WTC11 (cell line): ENCODE results near the gene TIMM17B. TPM values are rescaled to one million over a fixed set of nuclear protein-coding genes. Genes with fewer than 3 reads are reported as not detected.
"Not testable (repeated sequence)": the region's sequence is repeated elsewhere in the genome, so short reads cannot be mapped to it uniquely, and the experiment has no call there.

Experiments
- ATAC-seq: fragments of 200-7000 bp; cut with Tn5 transposase; 2 replicates; pipeline ENCODE4 v1.10.0; 2021; ENCODE audit warnings: mild to moderate bottlenecking, moderate library complexity
- CTCF ChIA-PET: fragments of 300-600 bp; sonication (Branson Sonifier 250); formaldehyde crosslinking; loops from one replicate; lab custom pipeline; 2021; ENCODE audit warnings: antibody characterized with exemption; lab: Charles Lee
- POLR2A ChIA-PET: fragments of 350-600 bp; sonication (Branson Sonifier 250); formaldehyde crosslinking; loops from one replicate; lab custom pipeline; 2021; ENCODE audit warnings: antibody characterized with exemption; lab: Charles Lee
- DNase-seq: peaks from one replicate; pipeline ENCODE4 v3.0.0; 2021; ENCODE audit warnings: low spot score
- H3K27ac Mint-ChIP-seq: 2 replicates; pipeline ENCODE4 v1.8.0; 2021; ENCODE audit warnings: mixed read lengths
- H3K27me3 Mint-ChIP-seq: 2 replicates; pipeline ENCODE4 v1.8.0; 2021; ENCODE audit warnings: low read depth, mild to moderate bottlenecking, moderate library complexity, mixed read lengths
- H3K36me3 Mint-ChIP-seq: 2 replicates; pipeline ENCODE4 v1.8.0; 2021; ENCODE audit warnings: mixed read lengths
- H3K4me1 Mint-ChIP-seq: 2 replicates; pipeline ENCODE4 v1.8.0; 2022; ENCODE audit warnings: mixed read lengths
- H3K4me3 Mint-ChIP-seq: 2 replicates; pipeline ENCODE4 v1.8.0; 2021; ENCODE audit warnings: mild to moderate bottlenecking, moderate library complexity, mixed read lengths
- H3K9me3 Mint-ChIP-seq: 2 replicates; pipeline ENCODE4 v1.8.0; 2021; ENCODE audit warnings: mixed read lengths
- ATF1 ChIP-seq: sonication (generic); formaldehyde crosslinking; IDR thresholded peaks from 2 replicates; pipeline ENCODE4 v1.8.1; 2023; ENCODE audit warnings: mild to moderate bottlenecking, moderate library complexity, missing genetic modification reagents
- GRHL2 ChIP-seq: fragments of 250-450 bp; sonication (Bioruptor Pico); IDR thresholded peaks from 2 replicates; pipeline ENCODE4 v1.8.0; 2022; ENCODE audit warnings: mild to moderate bottlenecking, moderate library complexity; ENCODE audit not compliant: insufficient replicate concordance, severe bottlenecking
- IRF1 ChIP-seq: sonication (generic); formaldehyde crosslinking; IDR thresholded peaks from 2 replicates; pipeline ENCODE4 v1.8.0; 2023; ENCODE audit warnings: missing genetic modification reagents
- IRF2 ChIP-seq: sonication (generic); formaldehyde crosslinking; IDR thresholded peaks from 2 replicates; pipeline ENCODE4 v1.8.0; 2022; ENCODE audit warnings: low read depth, missing genetic modification reagents, borderline replicate concordance
- MLX ChIP-seq: sonication (generic); formaldehyde crosslinking; IDR thresholded peaks from 2 replicates; pipeline ENCODE4 v1.8.1; 2023; ENCODE audit warnings: mild to moderate bottlenecking, missing genetic modification reagents, moderate library complexity
- NR3C1 ChIP-seq: sonication (generic); formaldehyde crosslinking; conservative IDR thresholded peaks from 2 replicates; pipeline ENCODE4 v1.8.1; 2023; ENCODE audit warnings: low read depth, mild to moderate bottlenecking, missing genetic modification reagents
- RORB ChIP-seq: fragments of 250-450 bp; sonication (Bioruptor Pico); IDR thresholded peaks from 2 replicates; pipeline ENCODE4 v1.9.0; 2021; ENCODE audit warnings: mild to moderate bottlenecking
- SMAD3 ChIP-seq: sonication (generic); formaldehyde crosslinking; IDR thresholded peaks from 2 replicates; pipeline ENCODE4 v1.8.0; 2022; ENCODE audit warnings: missing genetic modification reagents, mild to moderate bottlenecking, borderline replicate concordance
- TCF7 ChIP-seq: sonication (generic); formaldehyde crosslinking; IDR thresholded peaks from 2 replicates; pipeline ENCODE4 v1.8.0; 2022; ENCODE audit warnings: mild to moderate bottlenecking, low read depth, missing genetic modification reagents, moderate library complexity
- ZNF121 ChIP-seq: sonication (generic); formaldehyde crosslinking; IDR thresholded peaks from 2 replicates; pipeline ENCODE4 v1.8.0; 2023; ENCODE audit warnings: missing genetic modification reagents
- ZNF232 ChIP-seq: sonication (generic); formaldehyde crosslinking; IDR thresholded peaks from 2 replicates; pipeline ENCODE4 v1.8.0; 2022; ENCODE audit warnings: mild to moderate bottlenecking, missing genetic modification reagents
- ZNF396 ChIP-seq: fragments of 250-450 bp; sonication (Bioruptor Pico); IDR thresholded peaks from 2 replicates; pipeline ENCODE4 v1.8.0; 2021; ENCODE audit warnings: mild to moderate bottlenecking, moderate library complexity, borderline replicate concordance
- total RNA-seq: library from RNA; stranded (reverse); gene quantifications from 3 replicates; pipeline ENCODE4 v1.2.3, GENCODE V29; 2021
- TF ChIP-seq, protein P1 (sequence below): fragments of 250-450 bp; sonication (Bioruptor Pico); IDR thresholded peaks from 2 replicates; pipeline ENCODE4 v1.8.0; 2021; ENCODE audit warnings: mild to moderate bottlenecking
- TF ChIP-seq, protein P2 (sequence below): sonication (generic); formaldehyde crosslinking; IDR thresholded peaks from 2 replicates; pipeline ENCODE4 v1.8.1; 2023; ENCODE audit warnings: mild to moderate bottlenecking, missing genetic modification reagents
- TF ChIP-seq, protein P3 (sequence below): sonication (generic); formaldehyde crosslinking; IDR thresholded peaks from 2 replicates; pipeline ENCODE4 v1.8.0; 2022; ENCODE audit warnings: missing genetic modification reagents
- TF ChIP-seq, protein P4 (sequence below): sonication (generic); formaldehyde crosslinking; IDR thresholded peaks from 2 replicates; pipeline ENCODE4 v1.8.1; 2022; ENCODE audit warnings: mild to moderate bottlenecking, moderate library complexity, missing genetic modification reagents

TIMM17B gene
- total RNA-seq, 1 experiment from 2014 or later = 99.6 TPM

DNA sequence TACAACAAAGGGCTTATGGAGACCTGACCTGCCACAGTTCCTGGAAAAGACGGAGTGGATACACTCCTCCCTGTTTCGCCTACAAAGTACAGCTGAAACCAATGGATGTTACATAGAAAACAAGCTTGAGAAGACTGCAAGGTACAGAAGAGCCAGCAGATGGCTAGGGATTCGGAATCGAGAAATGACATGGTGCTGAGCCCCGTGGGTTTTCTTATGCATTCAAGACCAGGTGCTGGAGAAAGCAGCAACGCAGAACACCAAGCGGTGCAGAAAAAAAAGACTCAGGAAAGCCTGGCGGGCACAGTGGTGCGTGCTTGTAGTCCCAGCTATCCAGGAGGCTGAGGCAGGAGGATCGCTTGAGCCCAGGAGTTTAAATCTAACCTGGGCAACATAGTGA is 13.8 kb downstream of the TIMM17B start:
- POLR2A ChIA-PET = no interaction called here
- Mint-ChIP-seq H3K36me3 (no peaks in the 10 kb centered on the region), H3K4me3 (no peak overlapping the region), H3K9me3 (no peaks in the 10 kb centered on the region), H3K4me1 (no peaks in the 10 kb centered on the region), H3K27ac (no peak overlapping the region), H3K27me3 (no peaks in the 10 kb centered on the region; the same call in 1 of the 2 replicates)
- DNase-seq = no peak
- CTCF ChIA-PET = no interaction called here
- no peak for ATAC-seq
- TF ChIP-seq, protein P1, sequence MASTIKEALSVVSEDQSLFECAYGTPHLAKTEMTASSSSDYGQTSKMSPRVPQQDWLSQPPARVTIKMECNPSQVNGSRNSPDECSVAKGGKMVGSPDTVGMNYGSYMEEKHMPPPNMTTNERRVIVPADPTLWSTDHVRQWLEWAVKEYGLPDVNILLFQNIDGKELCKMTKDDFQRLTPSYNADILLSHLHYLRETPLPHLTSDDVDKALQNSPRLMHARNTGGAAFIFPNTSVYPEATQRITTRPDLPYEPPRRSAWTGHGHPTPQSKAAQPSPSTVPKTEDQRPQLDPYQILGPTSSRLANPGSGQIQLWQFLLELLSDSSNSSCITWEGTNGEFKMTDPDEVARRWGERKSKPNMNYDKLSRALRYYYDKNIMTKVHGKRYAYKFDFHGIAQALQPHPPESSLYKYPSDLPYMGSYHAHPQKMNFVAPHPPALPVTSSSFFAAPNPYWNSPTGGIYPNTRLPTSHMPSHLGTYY (CRISPR knock-in tag) = no peak
- TF ChIP-seq, protein P2, sequence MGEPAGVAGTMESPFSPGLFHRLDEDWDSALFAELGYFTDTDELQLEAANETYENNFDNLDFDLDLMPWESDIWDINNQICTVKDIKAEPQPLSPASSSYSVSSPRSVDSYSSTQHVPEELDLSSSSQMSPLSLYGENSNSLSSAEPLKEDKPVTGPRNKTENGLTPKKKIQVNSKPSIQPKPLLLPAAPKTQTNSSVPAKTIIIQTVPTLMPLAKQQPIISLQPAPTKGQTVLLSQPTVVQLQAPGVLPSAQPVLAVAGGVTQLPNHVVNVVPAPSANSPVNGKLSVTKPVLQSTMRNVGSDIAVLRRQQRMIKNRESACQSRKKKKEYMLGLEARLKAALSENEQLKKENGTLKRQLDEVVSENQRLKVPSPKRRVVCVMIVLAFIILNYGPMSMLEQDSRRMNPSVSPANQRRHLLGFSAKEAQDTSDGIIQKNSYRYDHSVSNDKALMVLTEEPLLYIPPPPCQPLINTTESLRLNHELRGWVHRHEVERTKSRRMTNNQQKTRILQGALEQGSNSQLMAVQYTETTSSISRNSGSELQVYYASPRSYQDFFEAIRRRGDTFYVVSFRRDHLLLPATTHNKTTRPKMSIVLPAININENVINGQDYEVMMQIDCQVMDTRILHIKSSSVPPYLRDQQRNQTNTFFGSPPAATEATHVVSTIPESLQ (CRISPR knock-in tag) = no peak
- no peak for TF ChIP-seq RORB (CRISPR knock-in tag)
- no peak for TF ChIP-seq ZNF396
- TF ChIP-seq, protein P3, sequence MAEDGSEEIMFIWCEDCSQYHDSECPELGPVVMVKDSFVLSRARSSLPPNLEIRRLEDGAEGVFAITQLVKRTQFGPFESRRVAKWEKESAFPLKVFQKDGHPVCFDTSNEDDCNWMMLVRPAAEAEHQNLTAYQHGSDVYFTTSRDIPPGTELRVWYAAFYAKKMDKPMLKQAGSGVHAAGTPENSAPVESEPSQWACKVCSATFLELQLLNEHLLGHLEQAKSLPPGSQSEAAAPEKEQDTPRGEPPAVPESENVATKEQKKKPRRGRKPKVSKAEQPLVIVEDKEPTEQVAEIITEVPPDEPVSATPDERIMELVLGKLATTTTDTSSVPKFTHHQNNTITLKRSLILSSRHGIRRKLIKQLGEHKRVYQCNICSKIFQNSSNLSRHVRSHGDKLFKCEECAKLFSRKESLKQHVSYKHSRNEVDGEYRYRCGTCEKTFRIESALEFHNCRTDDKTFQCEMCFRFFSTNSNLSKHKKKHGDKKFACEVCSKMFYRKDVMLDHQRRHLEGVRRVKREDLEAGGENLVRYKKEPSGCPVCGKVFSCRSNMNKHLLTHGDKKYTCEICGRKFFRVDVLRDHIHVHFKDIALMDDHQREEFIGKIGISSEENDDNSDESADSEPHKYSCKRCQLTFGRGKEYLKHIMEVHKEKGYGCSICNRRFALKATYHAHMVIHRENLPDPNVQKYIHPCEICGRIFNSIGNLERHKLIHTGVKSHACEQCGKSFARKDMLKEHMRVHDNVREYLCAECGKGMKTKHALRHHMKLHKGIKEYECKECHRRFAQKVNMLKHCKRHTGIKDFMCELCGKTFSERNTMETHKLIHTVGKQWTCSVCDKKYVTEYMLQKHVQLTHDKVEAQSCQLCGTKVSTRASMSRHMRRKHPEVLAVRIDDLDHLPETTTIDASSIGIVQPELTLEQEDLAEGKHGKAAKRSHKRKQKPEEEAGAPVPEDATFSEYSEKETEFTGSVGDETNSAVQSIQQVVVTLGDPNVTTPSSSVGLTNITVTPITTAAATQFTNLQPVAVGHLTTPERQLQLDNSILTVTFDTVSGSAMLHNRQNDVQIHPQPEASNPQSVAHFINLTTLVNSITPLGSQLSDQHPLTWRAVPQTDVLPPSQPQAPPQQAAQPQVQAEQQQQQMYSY (CRISPR knock-in tag) = no peak
- no peak for TF ChIP-seq ZNF121
- TF ChIP-seq IRF2 (CRISPR knock-in tag) = no peak
- no peak for TF ChIP-seq ATF1 (CRISPR knock-in tag)
- no peak for TF ChIP-seq MLX (CRISPR knock-in tag)
- TF ChIP-seq, protein P4, sequence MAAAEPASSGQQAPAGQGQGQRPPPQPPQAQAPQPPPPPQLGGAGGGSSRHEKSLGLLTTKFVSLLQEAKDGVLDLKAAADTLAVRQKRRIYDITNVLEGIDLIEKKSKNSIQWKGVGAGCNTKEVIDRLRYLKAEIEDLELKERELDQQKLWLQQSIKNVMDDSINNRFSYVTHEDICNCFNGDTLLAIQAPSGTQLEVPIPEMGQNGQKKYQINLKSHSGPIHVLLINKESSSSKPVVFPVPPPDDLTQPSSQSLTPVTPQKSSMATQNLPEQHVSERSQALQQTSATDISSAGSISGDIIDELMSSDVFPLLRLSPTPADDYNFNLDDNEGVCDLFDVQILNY (CRISPR knock-in tag) = no peak
- no peak for TF ChIP-seq NR3C1 (CRISPR knock-in tag)
- TF ChIP-seq ZNF232 = no peak
- TF ChIP-seq GRHL2 (CRISPR knock-in tag) = no peak
- no peak for TF ChIP-seq IRF1 (CRISPR knock-in tag)
- TF ChIP-seq SMAD3 = no peak
- TF ChIP-seq TCF7 (CRISPR knock-in tag) = no peak

GRCh38 chrX:48876944-48877343 is 20.6 kb downstream of the TIMM17B start:
- H3K36me3 Mint-ChIP-seq, CTCF ChIA-PET, POLR2A ChIA-PET, ATAC-seq, H3K27me3 Mint-ChIP-seq, DNase-seq, H3K4me3 Mint-ChIP-seq, H3K27ac Mint-ChIP-seq, H3K4me1 Mint-ChIP-seq, H3K9me3 Mint-ChIP-seq: not testable (repeated sequence)

DNA sequence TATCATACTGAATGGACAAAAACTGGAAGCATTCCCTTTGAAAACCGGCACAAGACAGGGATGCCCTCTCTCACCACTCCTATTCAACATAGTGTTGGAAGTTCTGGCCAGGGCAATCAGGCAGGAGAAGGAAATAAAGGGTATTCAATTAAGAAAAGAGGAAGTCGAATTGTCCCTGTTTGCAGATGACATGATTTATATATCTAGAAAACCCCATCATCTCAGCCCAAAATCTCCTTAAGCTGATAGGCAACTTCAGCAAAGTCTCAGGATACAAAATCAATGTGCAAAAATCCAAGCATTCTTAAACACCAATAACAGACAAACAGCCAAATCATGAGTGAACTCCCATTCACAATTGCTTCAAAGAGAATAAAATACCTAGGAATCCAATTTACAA is 25.6 kb downstream of the TIMM17B start:
- ATAC-seq, DNase-seq, H3K27ac Mint-ChIP-seq, H3K9me3 Mint-ChIP-seq, H3K27me3 Mint-ChIP-seq, H3K4me3 Mint-ChIP-seq, H3K4me1 Mint-ChIP-seq, CTCF ChIA-PET, H3K36me3 Mint-ChIP-seq, POLR2A ChIA-PET: not testable (repeated sequence)
